Peyer's patch (tissue), 4 donors: ENCODE data around the gene STK32C.

Experiments
- POLR2A ChIP-seq, 2 donors: fragments of 450-650 bp; IDR thresholded peaks; one replicate each; pipeline ENCODE4 v1.5.1; 2017; ENCODE audit warnings: antibody characterized with exemption in 2 of 2, mild to moderate bottlenecking in 2 of 2, moderate library complexity in 2 of 2
- TF ChIP-seq, protein P1 (sequence below), 6 experiments: fragments of 450-650 bp in 4 of 6; fragments of 200-600 bp in 2 of 6; sonication (generic) in 1 of 6; IDR thresholded peaks; one replicate each; pipeline ENCODE4 v1.5.1; 2017 to 2019; ENCODE audit warnings: antibody characterized with exemption in 6 of 6, mild to moderate bottlenecking in 3 of 6, moderate library complexity in 1 of 6

DNA sequence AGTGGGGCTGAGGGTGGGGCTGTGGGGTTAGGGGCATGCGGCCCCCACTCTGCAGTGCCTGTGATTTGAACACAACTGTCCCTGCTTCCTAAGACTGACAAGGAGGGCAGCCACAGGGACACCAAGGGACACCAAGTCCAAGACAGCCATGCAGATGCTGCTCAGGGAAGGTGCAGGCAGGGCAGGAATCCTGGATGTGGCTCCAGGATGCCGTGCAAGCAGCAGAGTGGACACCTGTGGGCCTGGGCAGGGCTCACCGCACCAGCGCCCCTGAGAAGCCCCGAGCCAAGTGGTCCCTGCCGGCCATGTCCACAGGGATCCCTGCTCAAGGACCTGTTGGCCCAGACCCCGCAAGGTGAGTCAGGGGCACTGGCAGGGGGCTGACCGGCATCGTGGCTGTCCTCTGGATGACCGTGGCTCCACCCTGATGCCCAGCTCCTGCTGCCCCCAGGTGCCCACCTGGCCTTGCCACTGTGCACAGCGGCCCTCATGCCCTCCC, 58.5 kb downstream of the STK32C start:
- TF ChIP-seq POLR2A (IDR thresholded peaks at IDR 0.05) = no peak
- TF ChIP-seq, protein P1, sequence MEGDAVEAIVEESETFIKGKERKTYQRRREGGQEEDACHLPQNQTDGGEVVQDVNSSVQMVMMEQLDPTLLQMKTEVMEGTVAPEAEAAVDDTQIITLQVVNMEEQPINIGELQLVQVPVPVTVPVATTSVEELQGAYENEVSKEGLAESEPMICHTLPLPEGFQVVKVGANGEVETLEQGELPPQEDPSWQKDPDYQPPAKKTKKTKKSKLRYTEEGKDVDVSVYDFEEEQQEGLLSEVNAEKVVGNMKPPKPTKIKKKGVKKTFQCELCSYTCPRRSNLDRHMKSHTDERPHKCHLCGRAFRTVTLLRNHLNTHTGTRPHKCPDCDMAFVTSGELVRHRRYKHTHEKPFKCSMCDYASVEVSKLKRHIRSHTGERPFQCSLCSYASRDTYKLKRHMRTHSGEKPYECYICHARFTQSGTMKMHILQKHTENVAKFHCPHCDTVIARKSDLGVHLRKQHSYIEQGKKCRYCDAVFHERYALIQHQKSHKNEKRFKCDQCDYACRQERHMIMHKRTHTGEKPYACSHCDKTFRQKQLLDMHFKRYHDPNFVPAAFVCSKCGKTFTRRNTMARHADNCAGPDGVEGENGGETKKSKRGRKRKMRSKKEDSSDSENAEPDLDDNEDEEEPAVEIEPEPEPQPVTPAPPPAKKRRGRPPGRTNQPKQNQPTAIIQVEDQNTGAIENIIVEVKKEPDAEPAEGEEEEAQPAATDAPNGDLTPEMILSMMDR (IDR thresholded peaks at IDR 0.05) = no peak
